NAMALWA (cell line): ENCODE data around the gene NR1D1.

Experiments used
- DNase-seq: peaks from one replicate; pipeline ENCODE4 v3.0.0-alpha.2; 2015; ENCODE audit warnings: low spot score

NR1D1 gene

GRCh38 chr17:40097087-40097486 lies 3.3 kb downstream of the NR1D1 start:
- no peak for DNase-seq

GRCh38 chr17:40095944-40096791 lies 4.2 kb downstream of the NR1D1 start:
- DNase-seq, result peak; percentile 63

- DNase-seq, result no peak
These were observed 4.9 kb downstream of the NR1D1 start for GRCh38 chr17:40095351-40095943.

- no peak for DNase-seq
These were observed 5.5 kb downstream of the NR1D1 start for GRCh38 chr17:40094874-40095273.

- DNase-seq, result no peak
These were observed 6.7 kb downstream of the NR1D1 start for GRCh38 chr17:40093580-40094201.

- DNase-seq, result no peak
These were observed 7.3 kb downstream of the NR1D1 start for GRCh38 chr17:40093005-40093579.

GRCh38 chr17:40092581-40092980 lies 7.8 kb downstream of the NR1D1 start:
- no peak for DNase-seq

- no peak for DNase-seq
These were observed 8.5 kb downstream of the NR1D1 start for GRCh38 chr17:40091691-40092397.

GRCh38 chr17:40090237-40091119 lies 9.9 kb downstream of the NR1D1 start:
- DNase-seq, result no peak

GRCh38 chr17:40089077-40089895 lies 11.1 kb downstream of the NR1D1 start:
- no peak for DNase-seq

- DNase-seq, result no peak
These were observed 12.3 kb downstream of the NR1D1 start for GRCh38 chr17:40087903-40088718.

- DNase-seq, result no peak
These were observed 13.2 kb downstream of the NR1D1 start for GRCh38 chr17:40087049-40087794.

- DNase-seq, result peak; percentile 78
These were observed 14.0 kb downstream of the NR1D1 start for GRCh38 chr17:40086150-40087044.

- DNase-seq, result no peak
These were observed 15.9 kb downstream of the NR1D1 start for GRCh38 chr17:40084477-40084876.

- DNase-seq, result no peak
These were observed 20.8 kb downstream of the NR1D1 start for GRCh38 chr17:40079545-40079944.

- no peak for DNase-seq
These were observed 23.8 kb downstream of the NR1D1 start for GRCh38 chr17:40076591-40076990.

- DNase-seq, result no peak
These were observed 24.4 kb downstream of the NR1D1 start for GRCh38 chr17:40075942-40076498.
